Measurements from ENCODE around the gene NUP133.

The NUP133 gene

GRCh38 chr1:229509576-229509975 lies 1.4 kb upstream of the NUP133 start:
- FAIRE-seq = no peak
- no peak for TF ChIP-seq SPI1 (IDR thresholded peaks at IDR 0.05; ENCODE audit: low read depth, low read length)
- no peak for TF ChIP-seq POLR2AphosphoS5 (IDR thresholded peaks at IDR 0.05; ENCODE audit: low read depth, low read length)
- no peak for TF ChIP-seq TAF1 (IDR thresholded peaks at IDR 0.05; ENCODE audit: low read depth, low read length)
- TF ChIP-seq PAX5 (IDR thresholded peaks at IDR 0.05; ENCODE audit: insufficient read depth, low read length, severe bottlenecking) = no peak
- TF ChIP-seq POLR2A (IDR thresholded peaks at IDR 0.05; ENCODE audit: low read depth, low read length) = no peak
- TF ChIP-seq POU2F2 (IDR thresholded peaks at IDR 0.05; ENCODE audit: low read depth, low read length) = no peak
- no peak for DNase-seq (ENCODE audit: insufficient read length, low spot score)

- TF ChIP-seq TAF1 (IDR thresholded peaks at IDR 0.05; ENCODE audit: low read depth, low read length) (no peak), POU2F2 (IDR thresholded peaks at IDR 0.05; ENCODE audit: low read depth, low read length) (no peak), PAX5 (IDR thresholded peaks at IDR 0.05; ENCODE audit: insufficient read depth, low read length, severe bottlenecking) (no peak), POLR2AphosphoS5 (IDR thresholded peaks at IDR 0.05; ENCODE audit: low read depth, low read length) (no peak), POLR2A (IDR thresholded peaks at IDR 0.05; ENCODE audit: low read depth, low read length) (no peak), SPI1 (IDR thresholded peaks at IDR 0.05; ENCODE audit: low read depth, low read length) (no peak)
- DNase-seq (ENCODE audit: insufficient read length, low spot score) (no peak), FAIRE-seq (no peak)
Measured at GRCh38 chr1:229508823-229509337, 739 bp upstream of the NUP133 start.

GRCh38 chr1:229507502-229507901 lies 639 bp downstream of the NUP133 start:
- DNase-seq (ENCODE audit: insufficient read length, low spot score) (no peak), FAIRE-seq (no peak)
- no peak for TF ChIP-seq POU2F2 (IDR thresholded peaks at IDR 0.05; ENCODE audit: low read depth, low read length)
- TF ChIP-seq PAX5 (IDR thresholded peaks at IDR 0.05; ENCODE audit: insufficient read depth, low read length, severe bottlenecking) = no peak
- no peak for TF ChIP-seq POLR2A (IDR thresholded peaks at IDR 0.05; ENCODE audit: low read depth, low read length)
- TF ChIP-seq SPI1 (IDR thresholded peaks at IDR 0.05; ENCODE audit: low read depth, low read length) = no peak
- TF ChIP-seq POLR2AphosphoS5 (IDR thresholded peaks at IDR 0.05; ENCODE audit: low read depth, low read length) = no peak
- TF ChIP-seq TAF1 (IDR thresholded peaks at IDR 0.05; ENCODE audit: low read depth, low read length) = no peak

- DNase-seq (ENCODE audit: insufficient read length, low spot score) = no peak
- TF ChIP-seq SPI1 (IDR thresholded peaks at IDR 0.05; ENCODE audit: low read depth, low read length) (no peak), POLR2AphosphoS5 (IDR thresholded peaks at IDR 0.05; ENCODE audit: low read depth, low read length) (no peak), PAX5 (IDR thresholded peaks at IDR 0.05; ENCODE audit: insufficient read depth, low read length, severe bottlenecking) (no peak), POLR2A (IDR thresholded peaks at IDR 0.05; ENCODE audit: low read depth, low read length) (no peak), TAF1 (IDR thresholded peaks at IDR 0.05; ENCODE audit: low read depth, low read length) (no peak), POU2F2 (IDR thresholded peaks at IDR 0.05; ENCODE audit: low read depth, low read length) (no peak)
- no peak for FAIRE-seq
Measured at GRCh38 chr1:229506633-229507032, 1.5 kb downstream of the NUP133 start.

- FAIRE-seq (no peak), DNase-seq (ENCODE audit: insufficient read length, low spot score) (no peak)
- TF ChIP-seq POLR2A (IDR thresholded peaks at IDR 0.05; ENCODE audit: low read depth, low read length) (no peak), SPI1 (IDR thresholded peaks at IDR 0.05; ENCODE audit: low read depth, low read length) (no peak), POU2F2 (IDR thresholded peaks at IDR 0.05; ENCODE audit: low read depth, low read length) (no peak), POLR2AphosphoS5 (IDR thresholded peaks at IDR 0.05; ENCODE audit: low read depth, low read length) (no peak), TAF1 (IDR thresholded peaks at IDR 0.05; ENCODE audit: low read depth, low read length) (no peak), PAX5 (IDR thresholded peaks at IDR 0.05; ENCODE audit: insufficient read depth, low read length, severe bottlenecking) (no peak)
Measured at GRCh38 chr1:229495782-229496181, 12.4 kb downstream of the NUP133 start.

- DNase-seq (ENCODE audit: insufficient read length, low spot score) (no peak), FAIRE-seq (no peak)
- TF ChIP-seq POU2F2 (IDR thresholded peaks at IDR 0.05; ENCODE audit: low read depth, low read length) (no peak), PAX5 (IDR thresholded peaks at IDR 0.05; ENCODE audit: insufficient read depth, low read length, severe bottlenecking) (no peak), POLR2AphosphoS5 (IDR thresholded peaks at IDR 0.05; ENCODE audit: low read depth, low read length) (no peak), POLR2A (IDR thresholded peaks at IDR 0.05; ENCODE audit: low read depth, low read length) (no peak), SPI1 (IDR thresholded peaks at IDR 0.05; ENCODE audit: low read depth, low read length) (no peak), TAF1 (IDR thresholded peaks at IDR 0.05; ENCODE audit: low read depth, low read length) (no peak)
Measured at GRCh38 chr1:229487181-229487580, 21.0 kb downstream of the NUP133 start.

GRCh38 chr1:229485318-229485717 lies 22.8 kb downstream of the NUP133 start:
- FAIRE-seq (no peak), DNase-seq (ENCODE audit: insufficient read length, low spot score) (no peak)
- no peak for TF ChIP-seq PAX5 (IDR thresholded peaks at IDR 0.05; ENCODE audit: insufficient read depth, low read length, severe bottlenecking)
- no peak for TF ChIP-seq TAF1 (IDR thresholded peaks at IDR 0.05; ENCODE audit: low read depth, low read length)
- no peak for TF ChIP-seq SPI1 (IDR thresholded peaks at IDR 0.05; ENCODE audit: low read depth, low read length)
- no peak for TF ChIP-seq POU2F2 (IDR thresholded peaks at IDR 0.05; ENCODE audit: low read depth, low read length)
- no peak for TF ChIP-seq POLR2AphosphoS5 (IDR thresholded peaks at IDR 0.05; ENCODE audit: low read depth, low read length)
- TF ChIP-seq POLR2A (IDR thresholded peaks at IDR 0.05; ENCODE audit: low read depth, low read length) = no peak

- FAIRE-seq (peak; percentile 31), DNase-seq (ENCODE audit: insufficient read length, low spot score) (no peak)
- no peak for TF ChIP-seq TAF1 (IDR thresholded peaks at IDR 0.05; ENCODE audit: low read depth, low read length)
- TF ChIP-seq PAX5 (IDR thresholded peaks at IDR 0.05; ENCODE audit: insufficient read depth, low read length, severe bottlenecking) = no peak
- TF ChIP-seq POLR2AphosphoS5 (IDR thresholded peaks at IDR 0.05; ENCODE audit: low read depth, low read length) = no peak
- TF ChIP-seq SPI1 (IDR thresholded peaks at IDR 0.05; ENCODE audit: low read depth, low read length) = no peak
- TF ChIP-seq POLR2A (IDR thresholded peaks at IDR 0.05; ENCODE audit: low read depth, low read length) = no peak
- no peak for TF ChIP-seq POU2F2 (IDR thresholded peaks at IDR 0.05; ENCODE audit: low read depth, low read length)
Measured at GRCh38 chr1:229482511-229482910, 25.6 kb downstream of the NUP133 start.

GRCh38 chr1:229480495-229480894 lies 27.6 kb downstream of the NUP133 start:
- no peak for FAIRE-seq
- no peak for DNase-seq (ENCODE audit: insufficient read length, low spot score)
- TF ChIP-seq POU2F2 (IDR thresholded peaks at IDR 0.05; ENCODE audit: low read depth, low read length) (no peak), POLR2A (IDR thresholded peaks at IDR 0.05; ENCODE audit: low read depth, low read length) (no peak), SPI1 (IDR thresholded peaks at IDR 0.05; ENCODE audit: low read depth, low read length) (no peak), PAX5 (IDR thresholded peaks at IDR 0.05; ENCODE audit: insufficient read depth, low read length, severe bottlenecking) (no peak), TAF1 (IDR thresholded peaks at IDR 0.05; ENCODE audit: low read depth, low read length) (no peak), POLR2AphosphoS5 (IDR thresholded peaks at IDR 0.05; ENCODE audit: low read depth, low read length) (no peak)

Measured in GM12891 (cell line).